Left ventricle myocardium inferior (tissue), 1 donor: ENCODE data around the gene ASTN1. TPM values are rescaled to one million over a fixed set of nuclear protein-coding genes. Genes with fewer than 3 reads are reported as not detected.

Source experiments
- DNase-seq: peaks from one replicate; pipeline ENCODE4 v3.0.0-alpha.2; 2020
- H3K27ac ChIP-seq: fragments of 200-600 bp; replicated peaks from 2 replicates; pipeline ENCODE4 v1.8.0; 2021
- H3K27me3 ChIP-seq: fragments of 200-600 bp; 2 replicates; pipeline ENCODE4 v1.8.0; 2021; ENCODE audit warnings: low read depth
- H3K36me3 ChIP-seq: fragments of 200-600 bp; 2 replicates; pipeline ENCODE4 v1.8.0; 2021
- H3K4me1 ChIP-seq: fragments of 200-600 bp; 2 replicates; pipeline ENCODE4 v1.8.0; 2021
- H3K4me3 ChIP-seq: fragments of 200-600 bp; 2 replicates; pipeline ENCODE4 v1.8.0; 2021; ENCODE audit warnings: mild to moderate bottlenecking, moderate library complexity
- H3K9me3 ChIP-seq: fragments of 200-600 bp; replicated peaks from 2 replicates; pipeline ENCODE4 v1.8.0; 2021
- intact Hi-C: fragments of 100-400 bp; cut with micrococcal nuclease; formaldehyde crosslinking; loops from one replicate; pipeline ENCODE4 v1.11.0; 2022
- total RNA-seq: library from RNA; stranded (reverse); fragmentation: NEBNext Ultra II Directional; extraction: Animal tissue kit (Norgen Biotek cat#: 25700); gene quantifications from one replicate; pipeline ENCODE4 v1.2.1, GENCODE V29; 2021
- TF ChIP-seq, protein P1 (sequence below): fragments of 200-600 bp; IDR thresholded peaks from 2 replicates; pipeline ENCODE4 v1.8.0; 2021; ENCODE audit warnings: antibody characterized with exemption, mild to moderate bottlenecking, borderline replicate concordance
- donor health status: DM: no; HTN: yes; CAD: no; lungs with severe emphysema.

The ASTN1 gene
- total RNA-seq, 1 donor from 2014 or later: 0.33 TPM

DNA sequence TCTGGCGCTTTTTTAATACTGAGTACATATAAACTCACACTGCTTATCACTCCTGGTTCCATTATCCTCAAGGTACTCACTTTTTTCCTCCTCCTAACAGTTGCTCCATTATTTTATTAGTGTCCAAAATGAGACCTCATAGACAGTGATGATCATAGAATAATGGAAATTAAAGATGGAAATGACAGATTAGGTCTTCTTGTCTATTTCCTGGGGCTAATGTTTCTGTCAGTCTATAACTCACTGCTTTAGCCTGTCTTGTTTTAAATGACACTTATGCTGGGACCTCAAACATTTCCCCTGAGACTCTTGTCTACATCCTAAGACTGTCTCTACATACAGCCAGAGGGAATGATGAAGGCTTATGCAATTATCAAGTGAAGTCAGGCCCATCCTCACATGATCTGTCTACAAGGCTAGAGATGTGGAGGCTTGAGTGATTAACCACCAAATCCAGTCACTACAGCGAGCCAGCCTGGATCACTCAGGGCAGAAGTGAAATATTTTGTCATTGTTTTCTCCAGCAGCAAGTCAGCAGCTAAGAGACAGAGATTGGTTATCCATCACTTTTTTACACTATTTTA is 152.1 kb downstream of the ASTN1 start:
- Histone ChIP-seq H3K4me1 (no peaks in the 10 kb centered on the region), H3K4me3 (no peak overlapping the region), H3K27me3 (no peaks in the 10 kb centered on the region), H3K36me3 (no peaks in the 10 kb centered on the region), H3K27ac (no peak overlapping the region), H3K9me3 (no peaks in the 10 kb centered on the region)
- TF ChIP-seq, protein P1, sequence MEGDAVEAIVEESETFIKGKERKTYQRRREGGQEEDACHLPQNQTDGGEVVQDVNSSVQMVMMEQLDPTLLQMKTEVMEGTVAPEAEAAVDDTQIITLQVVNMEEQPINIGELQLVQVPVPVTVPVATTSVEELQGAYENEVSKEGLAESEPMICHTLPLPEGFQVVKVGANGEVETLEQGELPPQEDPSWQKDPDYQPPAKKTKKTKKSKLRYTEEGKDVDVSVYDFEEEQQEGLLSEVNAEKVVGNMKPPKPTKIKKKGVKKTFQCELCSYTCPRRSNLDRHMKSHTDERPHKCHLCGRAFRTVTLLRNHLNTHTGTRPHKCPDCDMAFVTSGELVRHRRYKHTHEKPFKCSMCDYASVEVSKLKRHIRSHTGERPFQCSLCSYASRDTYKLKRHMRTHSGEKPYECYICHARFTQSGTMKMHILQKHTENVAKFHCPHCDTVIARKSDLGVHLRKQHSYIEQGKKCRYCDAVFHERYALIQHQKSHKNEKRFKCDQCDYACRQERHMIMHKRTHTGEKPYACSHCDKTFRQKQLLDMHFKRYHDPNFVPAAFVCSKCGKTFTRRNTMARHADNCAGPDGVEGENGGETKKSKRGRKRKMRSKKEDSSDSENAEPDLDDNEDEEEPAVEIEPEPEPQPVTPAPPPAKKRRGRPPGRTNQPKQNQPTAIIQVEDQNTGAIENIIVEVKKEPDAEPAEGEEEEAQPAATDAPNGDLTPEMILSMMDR: no peak
- DNase-seq: no peak
- intact Hi-C loops: no loop called here

GRCh38 chr1:177011508-177011907 is 153.0 kb downstream of the ASTN1 start:
- intact Hi-C loops: no loop called here
- Histone ChIP-seq H3K36me3 (no peaks in the 10 kb centered on the region), H3K4me3 (no peak overlapping the region), H3K9me3 (no peaks in the 10 kb centered on the region), H3K27me3 (peaks cover 4% of the 10 kb centered on the region), H3K27ac (no peak overlapping the region), H3K4me1 (no peaks in the 10 kb centered on the region)
- TF ChIP-seq, protein P1: no peak
- DNase-seq: no peak

DNA sequence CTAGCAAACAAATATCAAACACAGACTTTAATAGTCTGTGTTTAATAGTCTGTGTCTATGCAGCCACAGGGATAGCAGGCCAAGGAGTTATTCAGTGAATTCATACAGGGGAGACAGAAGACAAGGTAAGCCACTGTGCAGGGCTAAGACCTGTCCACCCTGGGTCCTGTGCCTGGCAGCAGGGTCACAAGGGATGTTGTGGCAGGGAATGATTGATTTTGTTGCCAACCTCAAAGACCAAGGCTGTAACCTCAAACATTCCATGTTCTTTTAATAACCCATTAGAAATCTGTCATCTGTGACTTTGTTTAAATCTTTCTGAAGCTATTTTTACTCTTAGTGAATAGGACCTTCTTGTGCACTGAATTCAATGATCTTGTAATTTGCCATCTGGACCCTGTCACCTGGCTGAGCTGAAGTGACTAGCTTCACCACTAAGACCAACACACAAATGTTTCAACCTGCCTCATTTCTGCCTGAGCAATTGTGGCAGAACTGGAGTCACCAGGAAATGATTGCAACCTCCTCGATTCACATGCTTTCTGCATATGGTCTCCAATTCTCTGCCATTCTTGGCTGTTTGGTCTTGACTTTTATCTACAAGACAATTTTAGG is 154.2 kb downstream of the ASTN1 start:
- Histone ChIP-seq H3K9me3 (no peaks in the 10 kb centered on the region), H3K27me3 (peaks cover 5% of the 10 kb centered on the region), H3K27ac (no peak overlapping the region), H3K36me3 (no peaks in the 10 kb centered on the region), H3K4me3 (no peak overlapping the region), H3K4me1 (no peaks in the 10 kb centered on the region)
- intact Hi-C loops: no loop called here
- no peak for DNase-seq
- TF ChIP-seq, protein P1: no peak

DNA sequence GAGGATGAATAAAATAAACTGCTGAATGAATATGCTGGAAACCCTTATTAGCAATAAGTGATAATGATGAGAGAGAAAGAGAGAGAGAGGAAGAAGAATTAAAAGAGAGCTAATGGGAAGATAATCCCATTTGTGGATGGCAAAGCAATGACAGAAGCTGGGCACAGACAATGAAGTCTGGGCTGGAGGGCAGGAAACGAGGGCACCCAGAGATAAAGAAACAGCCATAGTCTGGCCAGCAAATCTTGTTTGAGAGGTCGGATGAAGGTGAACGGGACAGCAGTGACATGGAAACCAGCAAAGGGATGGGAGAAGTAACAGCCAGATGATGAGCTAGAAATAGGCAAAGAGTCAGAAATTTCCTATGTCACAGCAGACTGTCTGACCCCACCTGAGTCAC is 155.9 kb downstream of the ASTN1 start:
- intact Hi-C loops: no loop called here
- Histone ChIP-seq H3K4me1 (no peaks in the 10 kb centered on the region), H3K27ac (no peak overlapping the region), H3K4me3 (no peak overlapping the region), H3K9me3 (no peaks in the 10 kb centered on the region), H3K36me3 (no peaks in the 10 kb centered on the region), H3K27me3 (peaks cover 5% of the 10 kb centered on the region)
- no peak for DNase-seq
- TF ChIP-seq, protein P1: no peak

DNA sequence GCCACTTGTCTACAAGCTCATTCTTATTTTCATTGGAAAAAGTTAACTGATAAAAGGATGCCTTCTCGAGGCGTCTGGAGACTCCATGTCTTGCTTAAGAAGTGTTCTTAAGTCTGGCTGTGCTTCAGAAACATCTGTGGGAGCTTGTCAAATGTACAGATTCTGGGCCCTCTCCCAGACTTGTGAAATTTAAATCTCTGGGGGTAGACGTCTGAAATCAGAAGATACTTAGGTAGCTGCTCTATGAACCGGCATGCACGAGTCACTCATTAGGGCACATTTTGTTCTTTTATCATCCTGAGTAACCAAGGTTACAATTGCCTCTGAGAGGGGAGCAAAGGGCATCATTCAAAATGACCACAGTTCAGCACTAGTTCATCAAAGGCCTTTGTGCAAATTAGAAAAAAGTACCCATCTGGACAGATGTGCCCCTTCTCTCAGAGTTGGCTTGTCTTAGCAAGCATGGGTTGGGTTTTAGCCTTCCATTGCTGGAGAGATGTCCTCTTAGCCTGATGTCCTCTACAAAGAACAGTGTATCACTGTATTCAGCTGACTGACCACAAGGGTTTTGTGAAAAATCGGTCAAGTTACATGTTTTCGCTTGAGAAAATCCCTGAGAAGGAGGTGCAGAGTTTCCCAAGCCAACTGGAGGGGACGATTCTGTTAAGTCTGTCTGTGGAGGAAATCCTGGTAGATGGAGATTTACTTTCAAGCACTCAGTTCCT is 156.9 kb downstream of the ASTN1 start:
- Histone ChIP-seq H3K4me3 (no peak overlapping the region), H3K27me3 (peaks cover 5% of the 10 kb centered on the region), H3K36me3 (no peaks in the 10 kb centered on the region), H3K4me1 (no peaks in the 10 kb centered on the region), H3K27ac (peak overlapping the region; percentile 11), H3K9me3 (no peaks in the 10 kb centered on the region)
- no peak for DNase-seq
- TF ChIP-seq, protein P1: no peak
- intact Hi-C loops: no loop called here
